Ectodermal cell (in vitro differentiated cells): ENCODE data around the gene MAN1C1.

Source experiments
- H3K27ac ChIP-seq: 2 replicates; pipeline ENCODE4 v1.7.0; 2013; ENCODE audit warnings: mild to moderate bottlenecking, low read depth, low read length; ENCODE audit not compliant: insufficient read depth, poor library complexity, severe bottlenecking
- H3K27me3 ChIP-seq: 2 replicates; pipeline ENCODE4 v1.7.0; 2013; ENCODE audit warnings: mild to moderate bottlenecking, low read length; ENCODE audit not compliant: insufficient read depth, control insufficient read depth, poor library complexity, severe bottlenecking
- H3K36me3 ChIP-seq: one replicate; pipeline ENCODE4 v1.7.0; 2013; ENCODE audit warnings: low read length; ENCODE audit not compliant: control insufficient read depth, insufficient read depth
- H3K4me1 ChIP-seq: one replicate; pipeline ENCODE4 v1.7.0; 2013; ENCODE audit warnings: low read length; ENCODE audit not compliant: control insufficient read depth, insufficient read depth
- H3K4me3 ChIP-seq: 2 replicates; pipeline ENCODE4 v1.7.0; 2013; ENCODE audit warnings: low read depth, low read length, control low read depth; ENCODE audit not compliant: insufficient read depth
- H3K9me3 ChIP-seq: 2 replicates; pipeline ENCODE4 v1.7.0; 2013; ENCODE audit warnings: mild to moderate bottlenecking, low read length, moderate library complexity; ENCODE audit not compliant: control insufficient read depth
- WGBS, 2 experiments: methylation state at CpG; one replicate each; pipeline ENCODE4 v1.1.7; 2013; ENCODE audit warnings: missing lambda C conversion rate in 2 of 2; 5-methylcytosine and 5-hydroxymethylcytosine counted together

The MAN1C1 gene

GRCh38 chr1:25808481-25809244, 192.1 kb downstream of the MAN1C1 start:
- WGBS, 2 experiments: 94 to 95% methylated on average over 34 of the region's 34 CpGs
- Histone ChIP-seq H3K4me1 (peaks cover 6% of the 10 kb centered on the region), H3K27ac (no peak overlapping the region)

GRCh38 chr1:25809283-25809926, 192.8 kb downstream of the MAN1C1 start:
- Histone ChIP-seq H3K27me3 (no peaks in the 10 kb centered on the region), H3K27ac (no peak overlapping the region), H3K9me3 (no peaks in the 10 kb centered on the region), H3K36me3 (peaks cover 8% of the 10 kb centered on the region), H3K4me1 (peaks cover 6% of the 10 kb centered on the region), H3K4me3 (no peak overlapping the region)
- WGBS, 2 experiments: 93 to 94% methylated on average over 18 of the region's 18 CpGs

More at GRCh38 chr1:25808481-25809244, 192.1 kb downstream of the MAN1C1 start:
- no peak overlapping the region for H3K4me3 ChIP-seq
- no peaks in the 10 kb centered on the region for H3K27me3 ChIP-seq
- no peaks in the 10 kb centered on the region for H3K9me3 ChIP-seq
- H3K36me3 ChIP-seq: peaks cover 7% of the 10 kb centered on the region

GRCh38 chr1:25809929-25810328, 193.3 kb downstream of the MAN1C1 start:
- WGBS, 2 experiments: 90 to 91% methylated on average over 7 of the region's 7 CpGs
- H3K36me3 ChIP-seq: peaks cover 13% of the 10 kb centered on the region
- peaks cover 3% of the 10 kb centered on the region for H3K4me1 ChIP-seq
- H3K27ac ChIP-seq: no peak overlapping the region
- no peaks in the 10 kb centered on the region for H3K27me3 ChIP-seq
- H3K9me3 ChIP-seq: no peaks in the 10 kb centered on the region
- H3K4me3 ChIP-seq: no peak overlapping the region

GRCh38 chr1:25810341-25811299, 194.0 kb downstream of the MAN1C1 start:
- 48 to 50% methylated on average over 21 of the region's 21 CpGs for WGBS, 2 experiments
- Histone ChIP-seq H3K36me3 (peaks cover 16% of the 10 kb centered on the region), H3K4me3 (no peak overlapping the region), H3K27ac (no peak overlapping the region), H3K4me1 (no peaks in the 10 kb centered on the region), H3K27me3 (no peaks in the 10 kb centered on the region), H3K9me3 (no peaks in the 10 kb centered on the region)

GRCh38 chr1:25811384-25812082, 194.9 kb downstream of the MAN1C1 start:
- H3K4me3 ChIP-seq: no peak overlapping the region
- H3K4me1 ChIP-seq: no peaks in the 10 kb centered on the region
- no peaks in the 10 kb centered on the region for H3K27me3 ChIP-seq
- H3K27ac ChIP-seq: no peak overlapping the region
- no peaks in the 10 kb centered on the region for H3K9me3 ChIP-seq
- WGBS, 2 experiments: 93 to 95% methylated on average over 13 of the region's 13 CpGs
- H3K36me3 ChIP-seq: peaks cover 20% of the 10 kb centered on the region

- Histone ChIP-seq H3K27me3 (no peaks in the 10 kb centered on the region), H3K4me1 (no peaks in the 10 kb centered on the region), H3K36me3 (peaks cover 20% of the 10 kb centered on the region), H3K4me3 (no peak overlapping the region), H3K27ac (no peak overlapping the region), H3K9me3 (no peaks in the 10 kb centered on the region)
- WGBS, 2 experiments: 87 to 91% methylated on average over 11 of the region's 11 CpGs
These were observed 196.6 kb downstream of the MAN1C1 start for GRCh38 chr1:25813071-25813733.

- peaks cover 14% of the 10 kb centered on the region for H3K36me3 ChIP-seq
These were observed 197.3 kb downstream of the MAN1C1 start for GRCh38 chr1:25813734-25814471.

GRCh38 chr1:25814549-25815087, 198.0 kb downstream of the MAN1C1 start:
- Histone ChIP-seq H3K36me3 (peaks cover 14% of the 10 kb centered on the region), H3K4me3 (no peak overlapping the region), H3K4me1 (peaks cover 7% of the 10 kb centered on the region), H3K9me3 (no peaks in the 10 kb centered on the region), H3K27ac (no peak overlapping the region), H3K27me3 (no peaks in the 10 kb centered on the region)
- 95 to 96% methylated on average over 7 of the region's 7 CpGs for WGBS, 2 experiments

More at GRCh38 chr1:25813734-25814471, 197.3 kb downstream of the MAN1C1 start:
- no peaks in the 10 kb centered on the region for H3K9me3 ChIP-seq
- WGBS, 2 experiments: 94 to 95% methylated on average over 24 of the region's 24 CpGs
- H3K4me3 ChIP-seq: no peak overlapping the region
- peaks cover 6% of the 10 kb centered on the region for H3K4me1 ChIP-seq
- H3K27ac ChIP-seq: no peak overlapping the region
- H3K27me3 ChIP-seq: no peaks in the 10 kb centered on the region
